Ovary (tissue), 3 donors: ENCODE results near the gene PIK3C2G.

Experiments used
- POLR2A ChIP-seq: fragments of 450-650 bp; IDR thresholded peaks from one replicate; pipeline ENCODE4 v1.6.1; 2017; ENCODE audit warnings: antibody characterized with exemption, mild to moderate bottlenecking, moderate library complexity
- TF ChIP-seq, protein P1 (sequence below), 3 donors: fragments of 450-650 bp in 2 of 3; fragments of 200-600 bp in 1 of 3; IDR thresholded peaks; one replicate each; pipeline versions ENCODE4 v1.5.1 to v1.8.0; 2016 to 2022; ENCODE audit warnings: antibody characterized with exemption in 3 of 3, mild to moderate bottlenecking in 1 of 3
- donor health status: DM: no; HTN: no; CAD: no.

DNA sequence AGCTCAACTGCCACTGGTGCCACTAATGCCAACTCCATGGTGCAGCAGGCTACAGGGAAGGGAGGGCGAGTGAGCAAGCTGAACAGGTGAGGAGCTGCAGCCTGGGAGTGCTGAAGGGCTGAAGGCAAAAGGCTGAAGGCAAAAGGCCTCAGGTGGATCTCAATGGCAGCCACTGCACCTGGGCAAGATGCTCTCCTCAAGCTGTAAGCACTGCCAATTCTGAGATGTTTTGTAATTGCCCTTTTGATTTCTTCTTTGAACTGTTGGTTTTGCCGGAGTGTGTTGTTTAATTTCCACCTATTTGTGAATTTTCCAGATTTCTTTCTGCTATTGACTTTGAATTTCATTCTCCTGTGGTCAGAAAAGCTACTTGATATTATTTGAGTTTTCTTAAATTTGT, 97.6 kb downstream of the PIK3C2G start:
- TF ChIP-seq, protein P1, sequence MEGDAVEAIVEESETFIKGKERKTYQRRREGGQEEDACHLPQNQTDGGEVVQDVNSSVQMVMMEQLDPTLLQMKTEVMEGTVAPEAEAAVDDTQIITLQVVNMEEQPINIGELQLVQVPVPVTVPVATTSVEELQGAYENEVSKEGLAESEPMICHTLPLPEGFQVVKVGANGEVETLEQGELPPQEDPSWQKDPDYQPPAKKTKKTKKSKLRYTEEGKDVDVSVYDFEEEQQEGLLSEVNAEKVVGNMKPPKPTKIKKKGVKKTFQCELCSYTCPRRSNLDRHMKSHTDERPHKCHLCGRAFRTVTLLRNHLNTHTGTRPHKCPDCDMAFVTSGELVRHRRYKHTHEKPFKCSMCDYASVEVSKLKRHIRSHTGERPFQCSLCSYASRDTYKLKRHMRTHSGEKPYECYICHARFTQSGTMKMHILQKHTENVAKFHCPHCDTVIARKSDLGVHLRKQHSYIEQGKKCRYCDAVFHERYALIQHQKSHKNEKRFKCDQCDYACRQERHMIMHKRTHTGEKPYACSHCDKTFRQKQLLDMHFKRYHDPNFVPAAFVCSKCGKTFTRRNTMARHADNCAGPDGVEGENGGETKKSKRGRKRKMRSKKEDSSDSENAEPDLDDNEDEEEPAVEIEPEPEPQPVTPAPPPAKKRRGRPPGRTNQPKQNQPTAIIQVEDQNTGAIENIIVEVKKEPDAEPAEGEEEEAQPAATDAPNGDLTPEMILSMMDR (IDR thresholded peaks at IDR 0.05), result no peak
- no peak for TF ChIP-seq POLR2A
